ENCODE measurements around the gene KRTAP4-7.

DNA sequence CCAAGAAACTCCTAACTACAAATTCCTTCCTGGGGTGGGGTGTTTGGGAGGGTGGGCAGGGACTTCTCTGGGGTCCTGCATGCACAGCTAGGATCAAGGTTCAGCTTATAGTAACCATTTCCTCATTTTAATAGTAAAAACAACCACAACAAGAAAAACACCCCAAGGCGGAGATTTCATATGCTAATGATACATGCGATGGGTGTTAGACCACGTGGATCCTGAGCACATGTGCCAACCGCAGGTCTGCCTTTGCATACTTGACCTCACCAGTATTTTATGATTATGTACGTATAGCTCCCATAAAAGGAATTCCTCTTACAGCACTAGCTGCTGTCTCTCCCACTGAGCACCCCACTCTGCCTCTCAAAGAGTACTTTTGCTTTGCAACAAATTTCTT lies 32.3 kb downstream of the KRTAP4-7 start:
- no peak for TF ChIP-seq EGR1 (IDR thresholded peaks at IDR 0.05)
- TF ChIP-seq USF1 (IDR thresholded peaks at IDR 0.05), result no peak
- no peak for TF ChIP-seq EP300 (IDR thresholded peaks at IDR 0.05; ENCODE audit: borderline replicate concordance)
- no peak for TF ChIP-seq FOXM1 (IDR thresholded peaks at IDR 0.05; ENCODE audit: borderline replicate concordance, low read depth)
- TF ChIP-seq CEBPB (IDR thresholded peaks at IDR 0.05), result no peak
- no peak for TF ChIP-seq CREB1 (IDR thresholded peaks at IDR 0.05; ENCODE audit: low read depth)
- no peak for TF ChIP-seq RAD21 (IDR thresholded peaks at IDR 0.05; ENCODE audit: low read depth)
- no peak for TF ChIP-seq REST (IDR thresholded peaks at IDR 0.05; ENCODE audit: low read depth)

All from Ishikawa (cell line).